CD4-positive, alpha-beta T cell treated with Interferon gamma for 1 hour (primary cell): ENCODE results near the gene VEZT.
A peak's percentile ranks its signal among the peaks of the same experiment; 100 is the strongest.
"Not testable (repeated sequence)": the region's sequence is repeated elsewhere in the genome, so short reads cannot be mapped to it uniquely, and the experiment has no call there.

Source experiments
- DNase-seq: peaks from one replicate; pipeline ENCODE4 v3.0.0-alpha.2; 2020

The VEZT gene

DNA sequence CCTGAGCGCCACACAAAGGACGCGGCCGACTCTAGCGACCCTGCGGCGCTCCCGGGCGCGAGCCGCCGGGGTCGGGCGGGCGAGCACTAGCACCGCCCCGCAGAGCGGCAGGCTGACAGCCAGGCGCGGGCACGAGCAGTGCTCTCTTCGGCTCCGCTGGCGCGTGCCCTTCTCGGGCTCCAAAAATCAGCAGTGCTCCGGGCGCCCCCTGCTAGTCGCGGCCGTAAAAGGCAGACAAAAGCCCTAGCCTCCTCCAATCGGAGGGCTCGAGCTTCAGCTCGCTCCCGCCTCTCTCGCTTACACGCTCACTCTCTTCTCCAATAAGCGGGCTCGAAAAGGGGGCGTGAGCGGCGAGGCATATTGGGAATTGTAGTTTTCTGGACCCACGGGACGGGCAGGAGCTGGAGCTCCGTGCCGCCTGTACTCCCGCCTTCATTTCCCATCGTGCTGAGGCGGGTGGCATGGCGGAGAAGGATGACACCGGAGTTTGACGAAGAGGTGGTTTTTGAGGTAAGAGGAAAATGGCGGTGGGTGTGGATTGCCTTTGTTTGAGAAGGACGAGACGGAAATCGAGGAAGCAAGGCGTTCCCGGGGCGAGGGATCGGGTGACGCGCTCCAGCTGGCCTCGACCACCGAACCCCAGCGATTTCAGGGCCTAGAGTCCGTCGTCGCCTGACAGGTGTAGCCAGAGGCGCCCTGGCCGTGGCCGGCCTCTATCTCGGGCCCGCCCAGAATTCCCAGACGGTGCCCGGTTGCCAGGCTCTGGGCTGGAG is at the start of gene VEZT, which contains the start of gene FGD6:
Gene VEZT (plus strand): TSS at position 431 of the 773 bp plus-strand sequence. CDS start 44 bp downstream, at position 475.
Gene FGD6 (minus strand): TSS at position 91 of the 773 bp plus-strand sequence. CDS start 227 bp downstream, outside the sequence.
- peak; percentile 99 for DNase-seq

GRCh38 chr12:95168746-95169145 is 48.9 kb upstream of the VEZT start:
- no peak for DNase-seq

DNA sequence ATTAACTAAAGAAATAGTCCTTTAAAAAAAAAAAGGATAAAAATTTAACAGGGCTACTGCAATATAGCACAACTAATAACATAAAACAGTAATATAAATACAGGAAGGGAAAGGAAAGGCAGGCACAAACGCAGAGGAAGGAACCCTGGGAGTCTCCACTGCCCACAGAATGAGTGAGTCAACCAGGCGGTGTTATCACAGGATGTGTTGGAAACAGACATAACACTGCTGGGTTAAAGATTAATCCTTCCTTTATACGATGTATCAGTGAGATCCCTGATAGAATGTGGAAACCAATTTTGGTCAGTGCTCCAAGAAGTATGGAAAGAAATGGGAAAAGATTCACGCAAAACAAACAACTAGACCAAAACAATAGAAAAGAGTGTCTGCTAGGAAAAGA is 48.2 kb upstream of the VEZT start:
- no peak for DNase-seq

- no peak for DNase-seq
Measured at GRCh38 chr12:95173392-95174251, 44.0 kb upstream of the VEZT start.

DNA sequence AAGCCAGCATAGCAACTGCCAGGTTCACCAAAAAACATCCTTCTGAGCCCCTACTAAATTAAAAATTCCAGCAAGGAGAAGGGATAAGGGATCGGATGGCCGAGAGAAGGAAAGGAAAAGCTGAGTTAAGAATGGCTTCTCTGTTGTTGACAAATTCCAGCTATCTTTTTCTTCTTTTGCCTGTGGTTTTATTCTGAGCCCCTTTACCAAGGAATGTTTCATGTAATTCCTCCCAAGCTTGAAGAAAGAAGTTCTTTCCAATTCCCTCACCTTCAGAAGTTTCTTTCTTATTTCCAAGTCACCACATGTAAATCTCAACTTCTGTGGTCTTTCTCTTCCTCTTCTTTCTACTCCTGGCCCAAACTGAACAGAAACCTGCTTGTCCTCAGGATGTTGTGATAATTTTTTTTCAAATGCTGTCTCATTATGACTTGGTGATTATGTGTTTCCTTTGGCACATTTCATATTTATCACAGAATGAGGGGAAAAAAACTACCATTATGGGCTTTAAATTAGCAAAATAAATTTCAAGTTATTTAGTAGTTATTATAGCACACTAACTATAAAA is 40.3 kb upstream of the VEZT start:
- DNase-seq: no peak

GRCh38 chr12:95178136-95178535 is 39.5 kb upstream of the VEZT start:
- DNase-seq: no peak

GRCh38 chr12:95179011-95179410 is 38.6 kb upstream of the VEZT start:
- DNase-seq: no peak

DNA sequence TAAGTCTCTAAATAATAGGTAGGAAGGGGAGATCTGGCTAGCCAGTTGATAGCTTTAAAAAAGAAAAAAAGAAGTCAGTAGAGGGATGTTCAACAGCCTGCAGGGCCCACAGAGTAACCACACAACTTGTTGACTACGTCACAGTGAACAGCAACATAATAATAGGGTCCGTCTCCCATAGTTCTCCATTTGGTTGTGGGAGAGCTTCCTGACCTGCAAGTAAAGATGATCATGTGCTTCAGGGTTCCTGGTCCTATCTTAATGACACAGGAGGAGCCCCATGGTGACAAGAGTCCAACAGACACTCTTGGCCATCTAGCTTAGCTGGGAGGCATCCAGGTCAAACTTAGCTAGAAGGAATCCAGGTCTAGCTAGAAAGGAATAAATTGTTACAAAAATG is 36.5 kb upstream of the VEZT start:
- no peak for DNase-seq

GRCh38 chr12:95182868-95183415 is 34.7 kb upstream of the VEZT start:
- no peak for DNase-seq

DNA sequence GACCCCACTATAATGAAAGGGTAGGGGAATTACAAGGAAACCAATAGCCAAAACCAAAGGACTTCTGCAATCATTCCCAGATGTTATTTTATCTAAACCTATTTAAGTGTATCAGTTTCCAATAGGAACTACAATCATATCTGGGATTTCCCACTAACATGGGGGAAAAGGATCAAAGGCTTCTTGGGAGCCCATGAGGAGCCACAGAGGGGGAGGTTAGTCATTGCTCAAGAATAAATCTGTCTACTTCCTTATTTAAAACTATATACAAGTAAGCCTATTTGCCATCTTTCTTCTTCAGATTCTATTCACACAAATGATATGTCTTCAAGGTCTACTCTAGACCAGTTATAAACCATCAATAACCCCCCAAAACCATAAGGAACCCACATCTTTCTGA is 33.5 kb upstream of the VEZT start:
- no peak for DNase-seq

DNA sequence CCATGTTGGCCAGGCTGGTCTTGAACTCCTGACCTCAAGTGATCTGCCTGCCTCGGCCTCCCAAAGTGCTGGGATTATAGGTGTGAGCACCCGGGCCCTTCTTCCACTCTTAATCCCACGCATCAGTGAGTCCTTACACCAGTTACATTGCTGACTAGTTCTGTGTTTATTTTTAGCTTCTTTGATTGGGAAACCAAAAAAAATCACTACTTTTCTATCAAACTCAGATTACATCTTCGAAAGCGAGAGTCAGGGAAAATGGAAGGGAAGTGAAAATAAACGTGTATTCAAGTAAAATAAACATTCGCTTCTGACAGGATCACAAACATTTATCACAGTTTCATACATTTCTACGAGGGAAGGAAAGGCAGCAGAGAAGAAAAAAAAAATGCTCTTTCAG is 32.5 kb upstream of the VEZT start:
- no peak for DNase-seq

DNA sequence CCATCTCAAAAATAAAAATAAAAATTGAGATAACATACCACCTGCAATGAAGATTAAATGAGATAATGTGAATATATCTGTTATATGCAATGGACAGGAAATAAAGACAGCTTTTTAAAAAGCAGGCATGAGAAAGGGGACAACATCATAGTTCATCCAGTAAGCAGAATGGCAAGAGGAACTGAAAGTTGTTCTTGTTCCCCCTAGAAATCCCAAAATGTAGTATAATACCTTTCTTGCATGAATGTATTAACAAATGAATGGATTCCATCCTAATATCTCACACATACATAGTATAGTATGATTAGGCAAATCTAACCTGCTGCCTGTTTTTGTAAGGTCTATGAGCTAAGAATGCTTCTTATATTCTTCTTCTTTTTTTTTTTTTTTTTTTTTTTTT is 31.8 kb upstream of the VEZT start:
- no peak for DNase-seq

DNA sequence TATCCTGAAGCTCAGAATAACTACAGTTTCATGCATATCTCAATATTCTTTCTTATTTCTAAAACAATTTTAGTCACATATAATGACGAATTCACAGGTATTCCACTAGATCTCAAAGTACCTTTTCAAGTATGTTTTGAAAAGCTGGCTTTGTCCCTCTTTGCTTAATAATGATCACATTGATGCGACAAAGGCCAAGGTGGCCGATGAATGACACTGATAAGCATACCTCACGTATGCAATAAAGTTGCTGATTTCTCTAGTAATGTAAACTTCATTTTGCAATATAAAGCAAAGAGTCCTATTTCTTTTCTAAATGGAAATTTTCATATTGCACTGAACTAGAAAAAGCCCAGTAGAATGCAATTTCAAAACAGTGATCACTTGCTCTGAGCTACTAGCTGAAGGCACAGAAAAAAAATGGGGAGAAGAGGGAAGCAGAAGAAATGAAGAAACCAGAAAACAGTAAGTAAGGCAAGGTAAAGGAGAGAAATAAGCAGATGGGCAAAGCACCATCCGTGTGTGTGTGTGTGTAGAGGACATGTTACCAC is 29.7 kb upstream of the VEZT start:
- no peak for DNase-seq

- no peak for DNase-seq
Measured at GRCh38 chr12:95191060-95191696, 26.4 kb upstream of the VEZT start.

DNA sequence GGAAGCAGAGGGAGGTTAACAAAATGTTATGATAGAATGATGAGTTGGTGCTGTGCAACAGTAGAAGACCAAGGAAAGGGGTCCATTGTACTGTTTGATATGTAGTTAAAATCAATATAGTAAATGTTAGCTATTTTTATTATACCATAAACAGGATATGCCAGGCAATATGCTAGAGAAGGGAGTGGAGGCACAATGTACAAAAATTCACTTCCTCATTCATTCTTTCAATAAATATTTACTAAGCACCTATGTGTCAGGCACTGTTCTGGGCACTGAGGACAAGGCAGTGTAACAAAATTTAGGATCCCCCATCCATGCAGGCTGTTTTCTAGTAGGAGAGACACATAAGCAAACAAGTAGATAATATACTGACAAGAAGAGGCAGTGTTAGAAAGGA is 25.3 kb upstream of the VEZT start:
- no peak for DNase-seq

- DNase-seq: no peak
Measured at GRCh38 chr12:95193139-95193538, 24.5 kb upstream of the VEZT start.

DNA sequence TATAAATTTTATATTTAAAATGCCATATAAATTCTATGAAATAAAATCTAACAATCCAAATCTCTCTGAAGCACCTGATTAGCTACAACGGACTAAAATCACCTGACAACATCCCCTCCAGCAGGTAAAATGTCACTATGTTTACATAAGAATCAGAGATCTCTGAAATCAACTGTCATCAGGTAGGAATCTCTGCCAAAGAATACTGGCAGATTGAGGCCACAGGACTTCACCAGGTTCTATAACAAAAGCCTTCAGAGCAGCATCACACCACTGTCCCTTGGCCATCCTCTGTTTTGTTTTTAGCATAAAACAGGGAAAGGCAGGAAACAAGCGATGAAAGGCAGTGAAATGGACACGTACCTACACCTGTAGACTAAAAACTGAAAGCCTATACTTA is 22.5 kb upstream of the VEZT start:
- DNase-seq: no peak

DNA sequence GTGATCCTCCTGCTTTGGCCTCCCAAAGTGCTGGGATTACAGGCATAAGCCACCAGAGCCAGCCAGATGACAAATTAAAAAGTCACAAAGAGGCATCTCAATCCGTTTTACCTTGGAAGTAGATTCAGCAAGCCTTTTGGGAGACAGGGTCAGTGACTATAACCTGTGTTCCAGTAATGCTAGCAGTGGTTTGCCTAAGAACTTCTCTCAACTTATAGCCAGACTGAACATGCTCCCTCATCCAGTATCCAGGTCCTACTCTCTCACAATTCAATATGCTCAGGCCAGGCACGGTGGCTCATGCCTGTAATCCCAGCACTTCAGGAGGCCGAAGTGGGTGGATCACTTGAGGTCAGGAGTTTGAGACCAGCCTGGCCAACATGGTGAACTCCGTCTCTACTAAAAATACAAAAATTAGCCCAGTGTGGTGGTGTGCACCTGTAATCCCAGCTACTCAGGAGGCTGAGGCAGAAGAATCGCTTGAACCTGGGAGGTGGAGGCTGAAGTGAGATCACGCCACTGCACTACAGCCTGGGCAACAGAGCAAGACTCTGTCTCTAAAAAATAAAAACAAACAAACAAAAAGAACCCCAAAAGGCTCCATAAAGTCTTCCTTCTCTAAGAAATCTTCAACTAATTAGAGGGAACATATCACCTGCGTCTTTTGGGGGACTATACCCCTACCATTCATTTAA is 20.6 kb upstream of the VEZT start:
- not testable (repeated sequence) for DNase-seq

- DNase-seq: no peak
Measured at GRCh38 chr12:95197636-95198035, 20.0 kb upstream of the VEZT start.

GRCh38 chr12:95198914-95199313 is 18.7 kb upstream of the VEZT start:
- no peak for DNase-seq

DNA sequence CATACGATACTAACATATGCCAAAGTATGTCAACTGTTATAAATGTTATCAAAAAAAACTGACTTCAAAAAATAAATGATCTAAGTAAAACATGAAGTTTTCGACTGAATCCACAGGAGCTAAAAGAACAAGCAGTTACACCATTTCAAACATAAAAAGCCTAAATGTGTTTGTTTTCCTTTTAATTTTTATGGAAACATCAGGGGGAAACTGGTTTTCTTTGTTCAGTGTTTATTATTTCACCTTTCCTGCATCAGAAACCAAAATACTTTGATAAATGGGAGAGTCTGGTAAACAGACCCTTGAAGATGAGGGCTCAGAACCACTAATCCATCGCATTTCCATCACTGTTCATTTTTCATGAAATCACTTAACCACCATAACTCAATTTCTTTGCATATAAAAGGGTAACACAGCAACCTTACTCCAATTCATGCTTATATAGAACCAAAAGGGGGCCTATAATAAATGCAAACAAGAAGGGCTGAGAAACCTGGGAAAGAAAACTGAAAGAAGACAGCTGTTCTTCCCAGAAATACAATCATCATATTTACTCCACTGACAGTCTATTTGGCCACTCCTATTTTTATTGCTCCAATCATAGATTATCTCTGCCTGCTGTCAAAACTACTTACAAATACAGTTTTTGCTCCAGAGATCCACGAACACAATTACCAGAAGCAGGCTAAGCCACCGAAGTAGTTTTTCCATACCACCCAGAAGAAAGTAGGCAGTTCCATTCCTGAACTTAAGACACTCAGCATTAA is 17.3 kb upstream of the VEZT start:
- no peak for DNase-seq
